AG04450 (cell line): ENCODE data around the gene ANKRD28. TPM values are rescaled to one million over a fixed set of nuclear protein-coding genes. Genes with fewer than 3 reads are reported as not detected.

Experiments
- CTCF ChIA-PET: fragments of 300-600, 350-600 bp; formaldehyde crosslinking; extraction: SDS; loops from one replicate; lab custom pipeline; 2022; ENCODE audit warnings: antibody characterized with exemption, inconsistent platforms; lab: Charles Lee
- POLR2A ChIA-PET: fragments of 350-600 bp; formaldehyde crosslinking; extraction: SDS; loops from one replicate; lab custom pipeline; 2021; ENCODE audit warnings: antibody characterized with exemption, inconsistent platforms; lab: Yijun Ruan, JAX
- DNase-seq: peaks from one replicate; pipeline ENCODE4 v3.0.0-alpha.2; 2011; ENCODE audit warnings: low read depth, low spot score
- H3K27ac ChIP-seq: one replicate; pipeline ENCODE4 v1.5.1; 2012; ENCODE audit warnings: low read depth, low read length, control low read depth
- H3K27me3 ChIP-seq: one replicate; pipeline ENCODE4 v1.6.0; 2012; ENCODE audit warnings: low read length; ENCODE audit not compliant: control insufficient read depth, insufficient read depth
- H3K4me3 ChIP-seq: 2 replicates; pipeline ENCODE4 v1.5.1; 2011; ENCODE audit warnings: mild to moderate bottlenecking, low read depth, low read length, control low read depth
- H3K9me3 ChIP-seq: 2 replicates; pipeline ENCODE4 v1.5.1; 2012; ENCODE audit warnings: low read length; ENCODE audit not compliant: control insufficient read depth, insufficient read depth
- CTCF ChIP-seq: IDR thresholded peaks from 2 replicates; pipeline ENCODE4 v1.5.1; 2011; ENCODE audit warnings: low read depth, low read length, control low read depth, inconsistent platforms
- polyA plus RNA-seq: library from polyadenylated mRNA; depleted of rRNA; stranded (reverse); fragments of >200 nt; gene quantifications from 2 replicates; pipeline ENCODE4 v1.2.3, GENCODE V29; 2011

ANKRD28 gene
- polyA plus RNA-seq, 1 experiment: 134 TPM

GRCh38 chr3:15711281-15711680, 86.5 kb downstream of the ANKRD28 start:
- no peak for TF ChIP-seq CTCF
- no peak for DNase-seq
- H3K27me3 ChIP-seq: no peaks in the 10 kb centered on the region
- ChIA-PET CTCF (no interaction called here), POLR2A (no interaction called here)
- H3K27ac ChIP-seq: no peak overlapping the region
- no peaks in the 10 kb centered on the region for H3K9me3 ChIP-seq
- H3K4me3 ChIP-seq: no peak overlapping the region

- DNase-seq: no peak
- no peak overlapping the region for H3K27ac ChIP-seq
- TF ChIP-seq CTCF: no peak
Observed at GRCh38 chr3:15708882-15709677, 88.7 kb downstream of the ANKRD28 start.

GRCh38 chr3:15707779-15708178, 90.0 kb downstream of the ANKRD28 start:
- CTCF ChIA-PET: no interaction called here
- no peaks in the 10 kb centered on the region for H3K9me3 ChIP-seq
- no peak for DNase-seq
- POLR2A ChIA-PET: no interaction called here
- TF ChIP-seq CTCF: no peak
- H3K27me3 ChIP-seq: no peaks in the 10 kb centered on the region
- H3K4me3 ChIP-seq: no peak overlapping the region
- H3K27ac ChIP-seq: no peak overlapping the region

More at GRCh38 chr3:15708882-15709677, 88.7 kb downstream of the ANKRD28 start:
- ChIA-PET POLR2A (no interaction called here), CTCF (no interaction called here)
- Histone ChIP-seq H3K4me3 (no peak overlapping the region), H3K9me3 (no peaks in the 10 kb centered on the region), H3K27me3 (no peaks in the 10 kb centered on the region)

- CTCF ChIA-PET: interaction anchor here (1.4 kb wide), 1 partner anchor 73 kb away, joined by 3 read pairs; no protein-coding TSS in a partner anchor
- H3K27ac ChIP-seq: no peak overlapping the region
- H3K9me3 ChIP-seq: no peaks in the 10 kb centered on the region
- DNase-seq: no peak
- no peaks in the 10 kb centered on the region for H3K27me3 ChIP-seq
- TF ChIP-seq CTCF: no peak
- H3K4me3 ChIP-seq: no peak overlapping the region
- POLR2A ChIA-PET: no interaction called here
Observed at GRCh38 chr3:15703346-15703745, 94.4 kb downstream of the ANKRD28 start.

- no peaks in the 10 kb centered on the region for H3K27me3 ChIP-seq
- CTCF ChIA-PET: no interaction called here
- no peak overlapping the region for H3K27ac ChIP-seq
- DNase-seq: no peak
- no peak overlapping the region for H3K4me3 ChIP-seq
- POLR2A ChIA-PET: no interaction called here
- no peaks in the 10 kb centered on the region for H3K9me3 ChIP-seq
- TF ChIP-seq CTCF: no peak
Observed at GRCh38 chr3:15694628-15695027, 103.2 kb downstream of the ANKRD28 start.
